B cell (primary cell): ENCODE measurements around the gene SLC36A1. TPM values are rescaled to one million over a fixed set of nuclear protein-coding genes. Genes with fewer than 3 reads are reported as not detected.

Experiments used
- ATAC-seq: fragments of 200-7000 bp; cut with Tn5 transposase; one replicate; pipeline ENCODE4 v1.10.0; 2021; ENCODE audit warnings: low read depth, mild to moderate bottlenecking, moderate number of reproducible peaks, moderate library complexity
- CTCF ChIA-PET: fragments of 350-600 bp; sonication (Branson Sonifier 250); formaldehyde crosslinking; loops from one replicate; lab custom pipeline; 2021; ENCODE audit warnings: antibody characterized with exemption, inconsistent platforms; lab: Charles Lee
- POLR2A ChIA-PET: fragments of 350-600 bp; sonication (Branson Sonifier 250); formaldehyde crosslinking; loops from one replicate; lab custom pipeline; 2021; ENCODE audit warnings: antibody characterized with exemption; lab: Charles Lee
- DNase-seq: peaks from one replicate; pipeline ENCODE4 v3.0.0; 2013
- H2AFZ ChIP-seq: 2 replicates; pipeline ENCODE4 v1.6.1; 2012; ENCODE audit warnings: mild to moderate bottlenecking, low read depth, low read length; ENCODE audit not compliant: insufficient read depth, poor library complexity, severe bottlenecking
- H3K27ac ChIP-seq, 2 donors: 1 replicate in 1 of 2; 2 replicates in 1 of 2; pipeline ENCODE4 v1.5.1; 2012 to 2013; ENCODE audit warnings: low read length in 2 of 2, mild to moderate bottlenecking in 2 of 2, moderate library complexity in 1 of 2
- H3K27me3 ChIP-seq, 4 experiments: fragments of 200-600 bp in 1 of 4; sonication (generic) in 1 of 4; replicated peaks in 1 of 4; 1 replicate in 2 of 4; 2 replicates in 2 of 4; pipeline versions ENCODE4 v1.6.1 to v1.7.0; 2013 to 2016; ENCODE audit warnings: low read length in 3 of 4, mild to moderate bottlenecking in 2 of 4, mixed read lengths in 1 of 4, moderate library complexity in 1 of 4; ENCODE audit not compliant: insufficient read depth in 4 of 4, control insufficient read depth in 3 of 4; ENCODE audit errors: control extremely low read depth in 1 of 4
- H3K36me3 ChIP-seq, 2 experiments: replicated peaks in 1 of 2; 1 replicate in 1 of 2; 2 replicates in 1 of 2; pipeline versions ENCODE4 v1.6.1 to v1.7.1; 2013; ENCODE audit warnings: low read length in 1 of 2; ENCODE audit not compliant: insufficient read depth in 2 of 2, control insufficient read depth in 1 of 2; ENCODE audit errors: control extremely low read depth in 1 of 2, extremely low read depth in 1 of 2
- H3K4me1 ChIP-seq, 2 donors: fragments of 200-600 bp in 1 of 2; sonication (generic) in 1 of 2; 1 replicate in 1 of 2; 2 replicates in 1 of 2; pipeline versions ENCODE4 v1.5.1 to v1.6.1; 2013 to 2017; ENCODE audit warnings: low read length in 2 of 2; ENCODE audit not compliant: control insufficient read depth in 2 of 2, insufficient read depth in 2 of 2
- H3K4me2 ChIP-seq: replicated peaks from 2 replicates; pipeline ENCODE3; 2012; ENCODE audit warnings: mild to moderate bottlenecking, low read depth, low read length; ENCODE audit not compliant: poor library complexity, severe bottlenecking
- H3K4me3 ChIP-seq, 5 experiments: fragments of 200-600 bp in 1 of 5; sonication (generic) in 1 of 5; 1 replicate in 3 of 5; 2 replicates in 2 of 5; pipeline versions ENCODE4 v1.5.1 to v1.7.0; 2011 to 2016; ENCODE audit warnings: low read length in 4 of 5, mild to moderate bottlenecking in 4 of 5, low read depth in 2 of 5, control low read depth in 1 of 5, moderate library complexity in 1 of 5; ENCODE audit not compliant: insufficient read depth in 1 of 5; ENCODE audit errors: control extremely low read depth in 1 of 5, extremely low read depth in 1 of 5
- H3K79me2 ChIP-seq: fragments of 200-600 bp; sonication (generic); one replicate; pipeline ENCODE4 v1.6.0; 2016; ENCODE audit warnings: low read length; ENCODE audit not compliant: control insufficient read depth, insufficient read depth
- H3K9ac ChIP-seq: fragments of 200-600 bp; sonication (generic); 2 replicates; pipeline ENCODE4 v1.6.1; 2017; ENCODE audit warnings: mild to moderate bottlenecking, low read length, moderate library complexity
- H3K9me3 ChIP-seq, 3 donors: one replicate each; pipeline versions ENCODE4 v1.6.1 to v1.7.1; 2013; ENCODE audit warnings: low read length in 2 of 3; ENCODE audit not compliant: control insufficient read depth in 2 of 3, insufficient read depth in 1 of 3; ENCODE audit errors: control extremely low read depth in 1 of 3
- H4K20me1 ChIP-seq: 2 replicates; pipeline ENCODE4 v1.6.0; 2012; ENCODE audit warnings: mild to moderate bottlenecking, low read length; ENCODE audit not compliant: insufficient read depth, control insufficient read depth, poor library complexity, severe bottlenecking
- H3K27ac Mint-ChIP-seq: one replicate; pipeline ENCODE4 v1.8.0; 2021; ENCODE audit warnings: mixed read lengths
- H3K27me3 Mint-ChIP-seq: one replicate; pipeline ENCODE4 v1.8.0; 2021; ENCODE audit warnings: mixed read lengths
- H3K4me1 Mint-ChIP-seq: one replicate; pipeline ENCODE4 v1.8.0; 2021; ENCODE audit warnings: mixed read lengths
- H3K4me3 Mint-ChIP-seq: one replicate; pipeline ENCODE4 v1.8.0; 2021; ENCODE audit warnings: mixed read lengths
- H3K9me3 Mint-ChIP-seq: one replicate; pipeline ENCODE4 v1.8.0; 2022; ENCODE audit warnings: mixed read lengths; ENCODE audit not compliant: insufficient read depth
- CTCF ChIP-seq: fragments of 200-600 bp; IDR thresholded peaks from one replicate; pipeline ENCODE4 v1.8.0; 2022; ENCODE audit warnings: antibody characterized with exemption, mild to moderate bottlenecking
- EZH2 ChIP-seq: IDR thresholded peaks from 2 replicates; pipeline ENCODE4 v1.6.1; 2012; ENCODE audit warnings: borderline replicate concordance, low read depth, mild to moderate bottlenecking, moderate library complexity, low read length; ENCODE audit not compliant: insufficient read depth, poor library complexity, severe bottlenecking
- WGBS: methylation state at CpG from one replicate; pipeline ENCODE4 v1.1.5; 2013; ENCODE audit warnings: missing lambda C conversion rate; ENCODE audit not compliant: insufficient coverage; 5-methylcytosine and 5-hydroxymethylcytosine counted together
- intact Hi-C: fragments of 100-400 bp; cut with micrococcal nuclease; formaldehyde crosslinking; loops from one replicate; pipeline ENCODE4 v1.10.0; 2022
- polyA plus RNA-seq: library from polyadenylated mRNA; depleted of rRNA; stranded (reverse); fragments of >200 nt; gene quantifications from 2 replicates; pipeline ENCODE4 v1.2.3, GENCODE V29; 2012
- total RNA-seq, 2 donors: library from RNA; stranded (reverse); fragments of 120-200 nt in 1 of 2; gene quantifications; 1 replicate in 1 of 2; 2 replicates in 1 of 2; pipeline versions ENCODE4 v1.2.3 to v1.2.4, GENCODE V29; 2013 to 2022

Gene SLC36A1
- total and polyA plus RNA-seq, 2 donors (not counting 1 experiment from before 2014, with no cell fraction given) = 4.0 to 15.1 TPM

- no peaks in the 10 kb centered on the region for H3K9me3 Mint-ChIP-seq
- no CpG with 5 or more reads among the region's 2 CpGs for WGBS
- no peak for TF ChIP-seq CTCF
- TF ChIP-seq EZH2 = no peak
These were observed 47.9 kb downstream of the SLC36A1 start for GRCh38 chr5:151495320-151495719.

GRCh38 chr5:151496041-151496484, 48.7 kb downstream of the SLC36A1 start:
- no peak overlapping the region for H3K4me3 ChIP-seq
- no peak for DNase-seq
- WGBS = 92% methylated on average over 7 of the region's 14 CpGs
- H3K9me3 Mint-ChIP-seq = no peaks in the 10 kb centered on the region
- H3K4me1 Mint-ChIP-seq = peaks cover 4% of the 10 kb centered on the region
- no peak overlapping the region for H3K9ac ChIP-seq
- no peaks in the 10 kb centered on the region for H3K79me2 ChIP-seq
- intact Hi-C loops = loop anchor here (5.0 kb wide), 1 partner anchor 319 kb away; no protein-coding TSS in a partner anchor
- no peak overlapping the region for H3K4me3 Mint-ChIP-seq
- no peak overlapping the region for H3K27ac Mint-ChIP-seq
- ChIA-PET CTCF (interaction anchor here (1.5 kb wide), 1 partner anchor 49 kb away, joined by 7 read pairs; the partner anchor contains the start of gene SLC36A1), POLR2A (no interaction called here)
- H4K20me1 ChIP-seq = no peaks in the 10 kb centered on the region
- ATAC-seq = no peak
- H3K27me3 ChIP-seq = no peaks in the 10 kb centered on the region
- no peaks in the 10 kb centered on the region for H3K27me3 Mint-ChIP-seq
- TF ChIP-seq CTCF (no peak), EZH2 (no peak)
- H3K4me1 ChIP-seq = peaks cover 0 to 6% of the 10 kb centered on the region in 2 donors
- no peak overlapping the region for H3K27ac ChIP-seq
- no peaks in the 10 kb centered on the region for H3K9me3 ChIP-seq
- no peak overlapping the region for H3K4me2 ChIP-seq
- no peak overlapping the region for H2AFZ ChIP-seq
- peaks cover 0 to 3% of the 10 kb centered on the region in 2 experiments for H3K36me3 ChIP-seq

More at GRCh38 chr5:151495320-151495719, 47.9 kb downstream of the SLC36A1 start:
- Histone ChIP-seq H4K20me1 (no peaks in the 10 kb centered on the region), H3K4me1 (no peaks in the 10 kb centered on the region), H3K27ac (no peak overlapping the region), H3K36me3 (peaks cover 0 to 3% of the 10 kb centered on the region in 2 experiments), H3K4me2 (no peak overlapping the region), H3K9me3 (no peaks in the 10 kb centered on the region), H3K27me3 (no peaks in the 10 kb centered on the region), H3K9ac (no peak overlapping the region), H2AFZ (no peak overlapping the region), H3K4me3 (no peak overlapping the region), H3K79me2 (no peaks in the 10 kb centered on the region)
- CTCF ChIA-PET = interaction anchor here (1.5 kb wide), 1 partner anchor 48 kb away, joined by 7 read pairs; the partner anchor contains the start of gene SLC36A1
- POLR2A ChIA-PET = no interaction called here
- intact Hi-C loops = loop anchor here (5.0 kb wide), 1 partner anchor 318 kb away; no protein-coding TSS in a partner anchor
- H3K27ac Mint-ChIP-seq = no peak overlapping the region
- DNase-seq = no peak
- no peaks in the 10 kb centered on the region for H3K4me1 Mint-ChIP-seq
- H3K27me3 Mint-ChIP-seq = no peaks in the 10 kb centered on the region
- H3K4me3 Mint-ChIP-seq = no peak overlapping the region
- no peak for ATAC-seq
